GM12874 (cell line): ENCODE measurements around the gene GPC6.

Source experiments
- TF ChIP-seq, protein P1 (sequence below): IDR thresholded peaks from 2 replicates; pipeline ENCODE4 v1.5.1; 2011; ENCODE audit warnings: low read depth, mild to moderate bottlenecking, control low read depth, low read length, moderate library complexity; ENCODE audit not compliant: insufficient read depth

GPC6 gene

DNA sequence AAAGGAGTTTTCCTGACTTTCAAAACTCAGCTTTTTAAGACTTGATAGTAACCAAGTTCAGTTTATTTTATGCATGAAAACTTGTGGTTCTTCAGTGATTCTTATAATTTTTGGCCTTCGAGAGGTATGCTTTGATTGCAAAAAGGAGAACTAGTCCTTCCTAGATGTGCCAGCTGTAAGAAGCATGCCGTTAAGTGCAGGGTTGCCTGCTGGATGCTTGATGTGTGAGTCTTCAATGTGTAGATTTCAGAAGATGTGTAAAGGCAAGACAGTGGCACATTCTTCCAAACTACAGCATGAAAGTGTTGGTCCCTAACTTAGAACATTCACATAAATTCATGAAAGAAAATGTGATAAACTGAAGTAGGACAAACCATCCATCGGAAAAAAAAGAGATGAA is 720.4 kb downstream of the GPC6 start:
- TF ChIP-seq, protein P1, sequence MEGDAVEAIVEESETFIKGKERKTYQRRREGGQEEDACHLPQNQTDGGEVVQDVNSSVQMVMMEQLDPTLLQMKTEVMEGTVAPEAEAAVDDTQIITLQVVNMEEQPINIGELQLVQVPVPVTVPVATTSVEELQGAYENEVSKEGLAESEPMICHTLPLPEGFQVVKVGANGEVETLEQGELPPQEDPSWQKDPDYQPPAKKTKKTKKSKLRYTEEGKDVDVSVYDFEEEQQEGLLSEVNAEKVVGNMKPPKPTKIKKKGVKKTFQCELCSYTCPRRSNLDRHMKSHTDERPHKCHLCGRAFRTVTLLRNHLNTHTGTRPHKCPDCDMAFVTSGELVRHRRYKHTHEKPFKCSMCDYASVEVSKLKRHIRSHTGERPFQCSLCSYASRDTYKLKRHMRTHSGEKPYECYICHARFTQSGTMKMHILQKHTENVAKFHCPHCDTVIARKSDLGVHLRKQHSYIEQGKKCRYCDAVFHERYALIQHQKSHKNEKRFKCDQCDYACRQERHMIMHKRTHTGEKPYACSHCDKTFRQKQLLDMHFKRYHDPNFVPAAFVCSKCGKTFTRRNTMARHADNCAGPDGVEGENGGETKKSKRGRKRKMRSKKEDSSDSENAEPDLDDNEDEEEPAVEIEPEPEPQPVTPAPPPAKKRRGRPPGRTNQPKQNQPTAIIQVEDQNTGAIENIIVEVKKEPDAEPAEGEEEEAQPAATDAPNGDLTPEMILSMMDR: no peak

DNA sequence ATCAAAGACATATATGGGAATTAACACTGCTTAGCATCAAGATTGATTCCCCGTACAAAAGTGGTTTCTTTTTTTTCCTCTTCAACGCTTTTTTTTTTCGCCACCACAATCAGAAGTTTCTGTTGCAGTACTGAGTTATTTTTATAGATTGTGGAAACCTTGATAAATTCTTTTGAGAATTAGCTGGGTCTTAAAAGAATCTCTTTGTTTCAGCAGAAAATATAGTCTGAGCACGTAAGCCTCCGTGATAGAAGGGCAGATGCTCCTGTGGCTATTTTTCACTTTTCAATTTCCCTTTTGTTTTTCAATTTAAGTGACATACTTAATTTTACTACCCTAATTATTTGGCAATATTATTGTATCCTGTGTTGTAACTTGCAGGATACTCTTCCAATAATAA is 721.0 kb downstream of the GPC6 start:
- TF ChIP-seq, protein P1: no peak

DNA sequence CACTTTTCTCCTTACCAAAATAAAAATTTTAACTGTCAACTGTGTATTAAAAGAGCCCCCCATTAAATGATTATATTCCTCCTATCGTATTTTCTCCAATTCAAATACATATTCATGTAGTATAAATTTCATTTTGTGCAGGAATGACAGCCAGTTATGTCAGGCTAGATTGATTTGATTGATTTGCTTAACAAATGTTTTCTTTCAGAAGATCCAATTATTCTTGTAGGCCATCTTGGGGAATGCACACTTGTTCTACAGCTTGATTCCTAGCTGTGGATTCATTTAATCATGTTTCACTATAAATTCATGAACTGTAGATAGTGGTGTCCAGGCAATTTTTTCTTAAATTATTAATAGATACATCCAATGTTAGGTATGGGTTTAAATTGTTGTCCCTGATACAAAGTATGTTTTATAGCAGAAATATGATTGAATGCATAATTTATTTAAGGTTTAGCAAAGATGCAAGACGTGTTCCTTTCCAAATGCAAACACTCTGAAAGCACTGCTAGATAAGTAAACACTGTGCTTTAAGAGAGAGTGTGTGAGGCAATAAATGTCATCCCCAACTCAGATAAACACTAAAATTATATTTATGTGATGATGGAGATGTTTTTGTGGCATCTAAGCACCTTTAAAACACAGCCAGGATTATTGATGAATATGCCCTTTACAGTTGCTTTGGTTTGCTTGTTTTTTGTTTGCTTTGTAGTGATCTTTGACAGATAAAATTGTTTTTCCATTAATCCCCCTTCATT is 721.7 kb downstream of the GPC6 start:
- TF ChIP-seq, protein P1: no peak

DNA sequence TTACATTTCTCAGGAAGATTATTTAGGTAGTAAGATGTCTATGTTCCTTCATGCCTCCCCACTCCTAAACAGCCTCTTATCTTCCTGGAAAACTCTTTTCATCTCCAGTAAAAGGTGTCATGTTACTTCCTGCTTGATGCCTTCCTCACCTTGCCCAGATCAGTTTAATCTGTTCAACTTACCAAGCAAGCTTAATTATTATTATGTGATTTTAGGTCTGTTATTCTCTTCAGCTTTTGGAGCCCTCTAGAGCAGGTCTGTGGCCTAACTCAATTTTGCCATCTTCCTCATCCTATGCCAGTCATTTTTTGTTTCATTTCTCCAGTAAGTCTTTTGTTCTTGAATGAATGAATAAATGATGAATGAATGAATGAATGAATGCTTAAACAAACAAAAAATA is 724.5 kb downstream of the GPC6 start:
- TF ChIP-seq, protein P1: no peak

DNA sequence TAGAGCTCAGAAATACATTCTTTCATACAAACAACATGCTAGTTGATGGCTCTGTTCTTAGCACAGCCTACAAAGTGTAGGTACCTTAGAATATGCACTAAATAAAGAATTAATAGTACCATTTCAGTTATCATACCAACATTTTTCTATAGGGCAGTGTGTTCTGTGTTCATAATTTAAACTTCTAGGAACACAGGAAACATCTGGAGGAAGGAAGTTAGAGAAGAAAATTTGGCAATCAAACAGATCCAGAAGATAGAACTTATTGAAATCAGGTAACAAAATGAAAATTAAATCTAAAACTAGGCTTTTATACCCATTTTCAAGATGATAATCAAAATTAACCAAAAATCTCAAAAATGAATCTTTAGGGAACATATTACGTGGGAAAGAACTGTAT is 725.3 kb downstream of the GPC6 start:
- TF ChIP-seq, protein P1: no peak

DNA sequence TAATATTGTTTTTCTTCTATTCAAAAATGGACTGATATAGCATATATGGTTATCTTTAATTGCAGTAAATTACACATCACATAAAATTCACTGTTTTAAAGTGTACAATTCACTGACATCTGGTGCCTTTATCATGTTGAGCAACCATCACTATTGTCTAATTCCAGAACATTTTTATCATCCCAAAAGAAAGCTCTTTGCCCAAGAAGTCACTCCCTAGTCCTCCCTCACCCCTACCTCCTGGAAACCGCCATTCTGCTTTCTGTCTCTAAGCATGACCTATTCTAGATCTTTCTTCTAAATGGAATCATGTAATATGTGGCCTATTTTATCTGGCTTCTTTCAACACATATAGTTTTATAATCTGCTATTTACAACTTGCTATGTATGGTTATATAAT is 727.2 kb downstream of the GPC6 start:
- TF ChIP-seq, protein P1: no peak

DNA sequence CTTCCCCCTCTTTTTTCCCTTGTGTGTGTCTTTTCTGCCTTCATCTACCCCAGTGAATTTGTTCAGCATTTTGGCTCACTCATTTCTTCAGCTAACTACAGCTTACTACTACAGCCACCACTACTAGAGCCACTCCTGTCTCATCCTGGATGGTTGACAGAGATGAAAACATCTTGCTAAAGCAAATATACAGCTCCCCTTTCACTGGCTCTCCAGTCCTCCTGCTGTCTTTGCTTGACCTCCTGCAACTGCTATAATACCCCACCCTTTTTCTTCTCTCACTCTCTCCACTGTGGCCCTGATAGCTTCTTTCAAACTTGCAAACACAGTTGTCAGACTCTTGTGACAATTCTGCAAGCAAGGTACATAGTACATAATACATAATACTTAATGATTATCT is 729.3 kb downstream of the GPC6 start:
- TF ChIP-seq, protein P1: no peak
